GM18520 (cell line): Measurements from ENCODE around the gene SNX30.

Source experiments
- ATAC-seq: cut with Tn5 transposase; IDR thresholded peaks from one replicate; pipeline ENCODE4 v1.9.1; 2021; ENCODE audit not compliant: unreplicated experiment

Gene SNX30

DNA sequence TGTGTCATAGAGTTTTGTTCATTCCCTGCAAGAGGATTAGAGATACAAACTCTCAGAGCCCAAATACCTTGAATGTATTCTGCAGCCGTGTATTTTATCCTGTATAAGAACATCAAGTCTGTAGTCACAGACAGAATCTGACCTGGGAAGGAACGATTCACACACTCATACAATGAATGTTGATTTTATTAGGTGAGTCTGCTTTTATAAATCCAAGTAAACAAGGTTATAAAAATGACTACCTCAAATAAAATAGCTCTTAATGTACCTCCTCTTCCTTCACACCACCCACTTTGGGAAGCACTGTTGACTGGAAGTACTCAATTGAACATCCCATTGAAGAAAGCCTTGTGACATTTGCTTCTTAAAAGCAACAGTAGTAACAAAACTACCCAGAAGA is 128.2 kb downstream of the SNX30 start:
- ATAC-seq = no peak

DNA sequence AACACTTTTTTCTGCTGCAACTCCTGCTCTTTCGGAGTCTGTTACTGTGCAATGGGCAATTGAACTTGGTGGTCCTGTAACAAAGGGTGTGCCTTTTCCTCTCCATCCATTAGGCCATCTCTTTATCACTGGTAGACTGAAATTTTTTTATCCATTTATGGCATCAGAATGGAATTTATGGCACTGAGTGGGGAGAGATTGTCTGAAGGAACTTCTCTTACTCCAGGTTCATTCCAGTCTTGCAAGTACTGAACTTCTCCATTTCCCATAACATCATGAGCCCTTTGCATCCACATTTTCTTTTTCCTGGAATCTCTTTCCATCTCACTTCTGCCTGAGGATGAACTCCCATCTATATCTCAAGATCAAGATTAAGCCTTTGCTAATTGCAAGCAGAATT is 130.1 kb downstream of the SNX30 start:
- no peak for ATAC-seq

DNA sequence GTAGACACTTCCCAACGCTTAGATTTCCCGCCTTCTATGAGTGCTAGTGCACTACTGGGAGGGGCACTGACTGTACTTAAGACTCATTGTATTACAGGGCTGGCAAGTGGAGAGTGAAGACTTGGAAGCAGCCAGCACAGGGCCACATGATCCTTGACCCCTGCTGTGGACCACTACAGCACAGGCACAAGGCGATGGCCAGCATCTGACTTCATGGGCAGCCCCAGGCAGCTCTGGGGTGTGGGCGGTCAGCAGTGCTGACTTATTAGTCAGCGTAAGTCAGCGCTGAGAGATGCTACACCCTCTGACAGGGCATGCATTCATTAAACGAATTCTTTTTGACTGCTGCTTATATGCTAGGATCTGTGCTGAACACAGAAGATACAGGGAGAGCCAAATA is 130.8 kb downstream of the SNX30 start:
- no peak for ATAC-seq

DNA sequence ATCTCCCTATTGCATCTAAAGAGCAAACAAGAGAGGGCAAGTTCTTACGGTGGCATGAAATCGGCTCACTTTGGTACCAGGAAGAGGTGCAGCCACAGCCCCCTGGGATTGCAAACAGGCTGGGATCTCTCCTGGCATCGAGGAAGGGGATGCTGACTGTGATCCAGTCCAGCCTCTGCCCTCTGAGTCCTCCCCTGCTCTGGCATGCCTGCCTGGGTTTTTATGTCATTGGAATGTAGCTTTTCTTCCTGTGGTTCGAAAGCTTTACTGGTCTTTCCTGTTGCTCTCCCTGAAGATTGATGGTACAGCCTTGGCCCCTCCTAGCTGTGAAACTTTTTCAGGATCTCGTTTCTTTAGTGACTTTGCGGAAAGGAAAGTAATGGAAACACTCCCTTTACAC is 133.5 kb downstream of the SNX30 start:
- ATAC-seq = no peak

DNA sequence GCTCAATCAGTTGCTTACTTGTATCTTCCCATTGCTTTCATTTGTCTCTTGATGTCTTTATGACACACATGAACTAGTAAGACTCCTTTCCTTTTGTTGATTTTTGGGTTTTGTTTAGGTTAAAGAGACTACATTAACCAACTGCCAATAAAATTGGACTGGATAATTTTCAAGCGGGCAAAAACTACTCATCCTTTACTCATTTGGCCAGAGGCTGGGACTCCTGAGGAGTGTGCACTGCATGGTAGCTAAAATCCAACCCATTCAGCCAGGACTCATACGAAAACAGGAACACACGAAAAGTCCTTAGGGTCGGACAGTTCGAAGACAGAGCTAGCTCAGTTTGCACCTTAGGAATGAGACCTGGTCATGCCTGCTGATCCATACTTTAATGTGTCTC is 134.2 kb downstream of the SNX30 start:
- ATAC-seq = no peak

DNA sequence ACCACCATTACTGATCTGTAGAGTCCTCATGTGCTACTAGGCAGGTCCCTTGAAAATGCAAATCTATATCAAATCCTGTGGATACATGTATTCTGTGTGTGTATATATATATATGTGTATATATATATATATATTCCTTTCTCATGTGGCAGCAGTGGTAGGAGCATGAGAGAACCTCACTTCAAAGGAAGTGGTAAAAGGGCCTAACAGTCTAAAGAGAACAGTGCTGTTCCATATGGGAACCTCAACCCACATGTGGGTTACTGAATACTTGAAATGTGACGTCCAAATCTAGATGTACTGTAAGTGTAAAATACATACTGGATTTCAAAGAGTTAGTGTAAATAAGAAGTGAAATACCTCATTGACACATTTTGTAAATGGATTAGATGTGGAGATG is 134.8 kb downstream of the SNX30 start:
- ATAC-seq = no peak

DNA sequence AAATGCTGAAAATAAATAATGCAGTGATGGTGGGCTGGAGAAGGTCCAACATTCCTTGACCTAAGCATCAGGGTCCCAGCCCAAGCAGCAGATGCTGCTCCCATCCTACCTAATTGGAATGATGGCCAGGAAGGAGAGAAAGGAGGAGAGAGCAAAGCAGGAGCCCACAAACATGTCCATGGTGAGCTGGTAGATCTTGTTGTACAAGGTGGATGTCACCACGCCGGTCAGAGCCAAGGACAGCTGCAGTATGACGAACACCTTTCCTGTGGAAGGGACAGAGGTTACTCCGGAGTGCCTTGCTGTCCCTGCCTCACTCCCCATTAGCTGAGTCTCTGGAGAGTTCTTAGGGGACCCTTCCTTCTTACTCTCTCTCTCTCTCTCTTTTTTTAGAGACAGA is 135.8 kb downstream of the SNX30 start:
- ATAC-seq = no peak

DNA sequence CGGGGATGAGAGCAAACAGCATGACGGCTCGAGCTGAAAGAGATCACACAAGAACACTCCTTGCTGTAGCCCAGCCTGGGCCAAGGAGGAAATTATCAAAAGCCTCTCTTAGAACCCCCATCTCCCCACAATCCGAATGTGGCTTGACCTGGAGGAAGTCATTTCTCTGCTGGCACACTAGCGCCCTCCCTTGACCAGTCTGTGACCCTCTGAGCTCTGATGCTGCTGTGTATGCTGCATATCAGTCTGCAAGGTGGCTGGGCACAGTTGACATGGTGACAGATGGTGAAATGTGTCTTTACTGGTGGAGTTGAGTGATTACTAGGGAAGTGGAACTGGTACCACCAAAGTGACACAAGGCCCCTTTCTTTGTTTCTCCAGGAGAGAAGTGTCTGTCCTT is 136.8 kb downstream of the SNX30 start:
- ATAC-seq = no peak

DNA sequence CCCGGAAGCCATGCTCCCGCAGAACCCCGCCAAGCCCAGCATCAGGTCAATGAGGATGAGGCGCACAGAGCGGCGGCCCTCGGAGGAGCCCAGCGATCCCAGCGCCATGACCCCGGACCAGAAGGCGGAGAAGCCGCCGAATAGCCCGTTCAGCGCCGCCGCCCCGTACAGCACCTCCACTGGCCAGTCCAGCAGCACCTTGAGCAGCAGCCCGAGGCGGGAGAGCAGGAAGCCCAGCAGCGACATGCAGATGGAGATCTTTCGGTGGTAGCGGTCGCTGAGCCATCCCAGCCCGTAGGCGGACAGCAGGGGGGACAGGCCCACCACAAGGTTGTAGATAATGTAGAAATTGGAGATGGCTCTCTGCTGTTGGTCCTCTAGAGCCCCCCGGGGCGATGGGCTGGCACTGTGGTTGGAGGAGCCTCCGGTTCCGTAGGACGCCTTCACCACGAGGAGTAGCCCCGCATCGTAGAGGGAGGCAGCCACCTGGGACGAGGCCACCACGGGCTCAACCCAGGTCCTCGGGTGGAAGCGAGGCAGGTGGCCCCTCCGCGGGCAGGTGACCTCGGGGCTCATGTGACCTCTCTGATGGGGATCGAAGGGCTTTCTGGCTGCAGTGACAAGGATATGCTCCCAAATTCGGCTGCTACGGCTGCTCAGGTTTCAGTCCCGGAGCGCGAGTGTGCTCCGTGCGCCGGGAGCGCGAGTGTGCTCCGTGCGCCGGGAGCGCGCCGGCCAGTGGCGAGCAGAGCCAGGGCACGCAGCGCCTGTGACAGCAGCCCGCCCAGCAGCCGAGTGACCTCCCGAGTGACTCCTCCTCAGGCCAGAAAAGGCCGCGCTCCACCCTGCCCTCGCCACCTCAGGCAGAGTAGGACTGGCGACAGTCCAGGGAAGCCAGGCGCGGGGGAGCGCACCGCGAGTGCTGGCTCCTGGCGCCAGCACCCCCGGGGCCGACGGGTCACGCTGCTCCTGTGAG is 139.8 kb downstream of the SNX30 start, which contains the start of gene SLC46A2:
Gene SLC46A2, minus strand, starts transcription at position 771 of the 976 bp plus-strand sequence. Its CDS starts 195 bp downstream, at position 576.
- no peak for ATAC-seq

DNA sequence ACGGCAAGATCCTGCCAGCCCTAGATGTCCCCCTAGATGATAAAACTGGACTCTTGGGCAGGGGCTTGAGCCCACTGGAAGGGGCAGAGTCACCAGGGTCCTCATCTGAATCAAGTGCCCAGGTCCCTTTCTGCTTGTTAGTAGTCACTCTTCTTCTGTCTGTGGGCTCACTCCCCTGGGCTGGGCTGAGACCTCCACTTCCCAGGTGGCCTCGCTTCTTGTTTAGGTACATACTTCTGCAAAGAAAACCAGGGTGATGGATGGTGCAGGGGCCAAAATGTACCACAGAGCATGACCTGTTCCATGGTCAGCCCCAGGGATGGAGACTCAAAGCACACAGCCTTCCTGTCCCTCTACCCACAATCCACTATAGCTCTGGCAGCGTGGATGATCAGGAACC is 141.0 kb downstream of the SNX30 start:
- no peak for ATAC-seq

DNA sequence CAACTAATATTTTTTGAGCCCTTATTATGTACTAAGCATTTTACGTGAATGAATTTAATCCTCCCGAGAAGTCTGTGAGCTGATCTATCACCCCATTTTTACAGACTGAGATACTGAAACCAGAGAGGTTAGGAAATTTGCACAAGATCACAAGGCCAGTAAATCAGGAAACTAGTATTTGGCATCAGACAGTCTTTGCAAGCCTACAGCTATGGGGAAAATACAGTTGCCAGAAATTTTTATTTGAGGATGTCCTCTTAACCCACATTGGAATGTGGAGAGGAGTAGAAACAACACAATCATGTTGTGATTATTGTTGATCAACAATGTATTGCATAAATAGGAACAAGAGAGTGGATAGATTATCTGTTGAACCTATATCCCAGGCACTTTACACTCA is 142.4 kb downstream of the SNX30 start:
- ATAC-seq = no peak

DNA sequence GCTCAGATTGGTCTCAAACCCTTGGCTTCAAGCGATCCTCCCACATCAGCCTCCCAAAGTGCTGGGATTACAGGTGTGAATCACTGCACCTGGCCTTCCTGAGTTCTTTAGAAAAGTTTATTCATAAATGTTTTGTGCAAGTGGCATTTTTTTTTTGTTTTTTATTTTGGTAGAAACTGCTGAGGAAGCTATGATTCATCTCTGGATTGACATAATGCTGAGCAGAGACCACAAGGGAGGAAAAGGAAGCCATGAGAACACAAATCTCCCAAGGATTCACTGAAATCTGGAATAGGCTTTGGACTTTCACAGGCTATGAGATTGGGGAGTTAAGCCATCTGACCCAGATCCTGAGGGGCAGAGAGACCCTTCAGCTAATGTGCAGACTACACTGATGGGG is 143.5 kb downstream of the SNX30 start:
- no peak for ATAC-seq

DNA sequence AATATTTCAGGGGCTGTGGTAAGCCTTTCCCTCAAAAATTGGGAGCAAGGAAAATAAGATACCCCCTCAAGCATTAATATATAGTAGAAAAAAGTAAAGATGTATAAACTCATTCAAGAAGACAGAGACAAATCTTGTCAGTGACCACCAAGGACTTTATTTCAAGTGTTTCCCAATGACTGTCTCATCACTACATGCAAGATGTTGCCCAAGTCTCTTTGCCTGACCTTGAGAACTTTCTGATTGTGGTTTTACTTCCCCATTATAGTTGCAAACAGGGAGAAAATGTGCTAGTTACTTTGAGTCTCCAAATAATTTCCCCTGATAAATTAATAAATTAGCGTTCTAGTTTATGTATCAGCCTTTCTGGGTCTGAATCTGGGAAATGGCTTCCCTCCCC is 144.1 kb downstream of the SNX30 start:
- no peak for ATAC-seq

DNA sequence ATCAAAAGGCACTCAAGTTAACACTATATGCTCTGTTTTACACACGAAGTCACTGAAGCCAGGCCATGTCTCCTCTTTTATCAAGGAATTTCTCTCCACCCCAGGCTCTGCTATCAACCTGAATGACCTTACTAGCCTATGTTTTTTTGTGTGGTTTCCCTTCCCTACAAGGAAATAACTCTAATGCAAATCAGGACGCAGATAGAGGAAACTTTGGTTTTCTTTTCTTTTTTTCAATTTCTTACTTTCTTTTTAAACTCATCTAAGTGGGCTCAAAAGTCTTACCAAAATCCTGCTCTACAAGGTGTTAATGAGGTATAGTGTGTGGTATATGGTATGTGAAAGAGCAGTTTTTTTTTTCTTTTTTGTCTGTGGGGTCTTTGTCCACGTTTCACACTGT is 145.6 kb downstream of the SNX30 start:
- no peak for ATAC-seq

DNA sequence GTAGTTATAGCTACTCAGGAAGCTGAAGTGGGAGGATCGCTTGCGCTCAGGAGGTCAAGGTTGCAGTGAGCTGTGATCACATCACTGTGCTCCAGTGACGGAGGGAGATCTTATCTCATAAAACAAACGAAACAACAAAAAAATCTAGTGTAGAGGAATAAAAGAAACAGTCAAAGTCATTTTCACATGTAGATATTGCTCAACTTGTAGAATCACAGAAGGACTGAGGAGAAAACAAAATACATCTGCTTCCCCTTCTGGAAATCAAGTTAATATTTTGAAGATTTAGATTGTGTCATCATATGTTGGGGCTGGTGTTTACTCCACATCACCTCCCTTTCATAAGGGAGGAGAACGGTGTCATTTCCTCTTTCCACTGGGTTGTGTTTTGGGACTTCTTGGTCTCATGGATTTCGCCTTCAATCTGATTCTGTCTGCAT is 148.3 kb downstream of the SNX30 start:
- ATAC-seq = no peak

DNA sequence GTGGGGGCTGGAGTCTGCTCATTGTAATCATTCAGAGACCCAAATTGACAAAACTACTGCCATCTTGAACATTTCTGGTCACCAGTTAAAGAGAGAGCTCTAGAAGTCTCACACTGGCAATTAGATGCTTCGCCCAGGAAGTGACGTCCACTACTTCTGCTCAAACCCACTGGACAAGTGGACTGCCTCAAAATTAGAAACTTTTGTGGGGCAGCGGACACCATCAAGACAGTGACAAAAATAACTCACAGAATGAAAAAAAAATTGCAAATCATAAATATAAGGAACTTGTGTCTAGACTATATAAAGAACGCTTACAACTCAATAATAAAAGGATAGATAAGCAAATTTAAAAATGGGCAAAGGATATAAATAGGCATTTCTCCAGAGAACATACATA is 149.9 kb downstream of the SNX30 start:
- no peak for ATAC-seq

DNA sequence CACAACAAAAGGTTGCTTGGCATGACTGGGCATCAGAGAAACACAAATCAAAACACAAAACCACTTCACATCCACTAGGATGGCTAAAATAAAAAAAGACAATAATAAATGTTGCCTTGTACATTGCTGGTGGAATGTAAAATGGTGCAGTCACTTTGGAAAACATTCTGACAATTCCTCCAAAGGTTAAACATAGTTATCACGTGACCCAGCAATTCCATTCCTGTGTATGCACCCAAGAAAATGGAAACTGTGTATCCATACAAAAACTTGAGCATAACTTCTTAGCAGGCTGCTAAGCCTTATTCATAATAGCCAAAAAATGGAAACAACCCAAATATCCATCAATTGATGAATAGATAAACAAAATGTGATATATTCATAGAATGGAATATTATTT is 150.3 kb downstream of the SNX30 start:
- ATAC-seq = no peak

DNA sequence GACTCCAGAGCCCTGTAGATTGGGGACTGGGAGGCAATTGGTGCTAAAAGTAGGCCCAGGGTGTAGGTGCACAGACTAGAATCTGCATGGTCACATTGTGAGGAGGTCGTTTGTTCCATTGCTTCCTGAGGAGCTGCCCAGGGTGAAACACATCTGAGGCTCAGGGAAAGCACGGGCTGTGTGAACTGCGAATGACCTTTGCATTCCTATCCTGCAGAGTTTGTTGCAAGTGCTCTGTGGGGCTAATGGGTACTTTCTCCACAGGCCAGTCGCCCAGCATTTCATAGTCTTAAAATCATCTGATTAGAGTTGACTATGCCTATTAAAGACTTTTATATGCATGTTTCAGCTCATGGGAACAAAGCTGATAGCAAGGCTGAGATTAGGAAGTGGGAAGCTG is 154.5 kb downstream of the SNX30 start:
- ATAC-seq = no peak

DNA sequence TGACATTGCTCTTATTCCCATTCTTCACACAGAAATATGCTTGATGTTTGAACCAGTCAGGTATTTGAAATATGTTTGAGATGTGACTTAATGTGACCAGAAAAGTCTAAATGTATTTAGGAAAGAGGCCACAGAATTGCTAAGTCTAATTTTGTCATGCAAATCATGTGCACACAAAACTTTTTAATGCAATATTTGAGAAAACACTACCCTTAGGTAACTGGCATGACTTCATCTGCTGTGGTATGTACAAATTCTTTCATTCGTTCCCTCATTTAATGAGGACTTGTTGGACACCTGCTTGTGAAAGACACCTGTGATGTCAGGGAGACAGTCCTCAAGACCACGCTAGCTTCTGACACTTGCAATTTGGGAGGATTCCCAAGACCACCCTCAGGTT is 161.2 kb downstream of the SNX30 start:
- no peak for ATAC-seq

DNA sequence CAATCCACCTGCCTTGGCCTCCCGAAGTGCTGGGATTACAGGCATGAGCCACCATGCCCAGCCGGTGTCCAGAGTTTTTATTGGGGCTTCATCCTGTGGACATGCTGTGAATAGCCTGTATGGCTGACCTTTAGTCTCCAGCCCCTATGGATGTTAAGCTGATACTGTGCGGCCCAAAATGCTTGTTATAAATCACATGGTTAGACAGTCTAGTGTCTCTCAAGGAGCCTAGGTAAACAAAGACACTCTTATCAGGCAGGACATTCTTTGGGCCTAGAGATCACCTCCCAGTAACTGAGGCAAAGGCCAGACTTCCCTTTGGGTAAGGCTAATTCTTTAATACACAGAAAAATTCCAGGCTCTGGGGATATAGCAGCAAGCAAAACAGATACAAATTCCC is 162.1 kb downstream of the SNX30 start:
- no peak for ATAC-seq

DNA sequence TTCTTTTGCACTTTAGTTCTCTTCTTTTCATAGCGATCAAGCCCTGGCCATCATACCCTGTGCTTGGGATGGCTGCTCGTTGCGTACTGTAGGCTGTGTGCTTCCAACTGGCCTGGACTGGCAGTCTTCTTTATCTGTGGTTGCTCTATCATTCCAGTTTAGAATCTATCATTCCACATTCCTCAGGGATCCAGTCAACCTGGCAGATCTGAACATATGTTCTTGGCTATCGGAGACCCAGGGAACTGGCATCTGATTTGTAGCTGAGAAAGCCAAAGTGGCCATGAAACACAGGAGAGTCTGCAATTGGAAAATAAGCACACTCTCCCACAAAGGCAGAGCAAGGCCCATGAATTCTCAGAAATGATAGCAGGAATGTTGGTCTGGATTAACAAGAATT is 162.8 kb downstream of the SNX30 start:
- no peak for ATAC-seq

DNA sequence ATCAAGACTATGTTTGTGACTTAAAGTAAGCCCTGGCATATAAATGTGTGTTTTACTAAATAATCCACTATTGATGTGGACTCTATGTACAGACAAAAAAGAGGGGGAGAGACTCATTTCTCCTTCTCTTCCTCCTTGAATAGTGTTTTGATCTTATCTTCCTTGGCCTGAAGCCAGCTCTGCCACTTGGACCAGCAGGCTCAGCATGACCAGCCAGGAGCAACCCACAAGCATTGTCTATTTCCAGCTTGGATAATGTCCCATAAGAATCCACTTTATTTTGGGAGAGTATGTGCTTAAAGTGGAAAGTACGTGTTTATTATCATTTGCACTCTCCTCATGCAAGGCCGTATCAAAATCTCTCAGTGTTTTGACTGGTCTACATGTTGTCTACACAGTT is 164.0 kb downstream of the SNX30 start:
- ATAC-seq = no peak
